ENCODE measurements around the gene LRRC47. TPM values are rescaled to one million over a fixed set of nuclear protein-coding genes. Genes with fewer than 3 reads are reported as not detected.

Gene LRRC47
- total and polyA plus RNA-seq, 5 experiments from 2014 or later = 23.9 to 52.6 (median 34.9) TPM

DNA sequence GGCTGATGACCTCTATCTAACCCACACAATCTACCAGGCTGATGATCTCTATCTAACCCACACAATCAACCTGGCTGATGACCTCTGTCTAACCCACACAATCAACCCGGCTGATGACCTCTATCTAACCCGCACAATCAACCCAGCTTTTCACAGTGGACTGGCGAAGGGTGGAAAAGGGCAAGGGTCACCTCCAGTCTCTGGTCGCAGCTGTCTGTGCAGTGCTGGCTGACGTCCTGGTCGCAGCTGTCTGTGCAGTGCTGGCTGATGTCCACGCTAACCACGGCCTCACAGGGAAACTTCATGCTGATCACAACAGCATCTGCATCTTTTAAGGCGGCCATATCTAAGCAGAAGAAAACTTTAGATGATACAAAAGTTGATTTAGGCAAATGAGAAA, 56.3 kb downstream of the LRRC47 start:
- ATAC-seq (no peak), DNase-seq (no peak)
- Mint-ChIP-seq H3K4me3 (no peak overlapping the region), H3K4me1 (peaks cover 7 to 18% (median 9%) of the 10 kb centered on the region in 4 donors), H3K27ac (no peak overlapping the region), H3K9me3 (peaks cover 0 to under 1% (median 0%) of the 10 kb centered on the region in 9 donors), H3K36me3 (peaks cover 0 to 33% (median 12%) of the 10 kb centered on the region in 3 donors), H3K27me3 (no peaks in the 10 kb centered on the region)
- POLR2A ChIA-PET = no interaction called here

- POLR2A ChIA-PET = no interaction called here
- peaks cover 0 to 11% (median 6%) of the 10 kb centered on the region in 4 donors for H3K4me1 Mint-ChIP-seq
- peaks cover 0 to 30% (median 11%) of the 10 kb centered on the region in 3 donors for H3K36me3 Mint-ChIP-seq
- H3K27ac Mint-ChIP-seq = no peak overlapping the region
- H3K27me3 Mint-ChIP-seq = no peaks in the 10 kb centered on the region
- no peak for DNase-seq
- ATAC-seq = no peak
- no peak overlapping the region for H3K4me3 Mint-ChIP-seq
- no peaks in the 10 kb centered on the region for H3K9me3 Mint-ChIP-seq
These were observed 57.4 kb downstream of the LRRC47 start for GRCh38 chr1:3738943-3739342.

GRCh38 chr1:3736708-3737107, 59.6 kb downstream of the LRRC47 start:
- H3K36me3 Mint-ChIP-seq = peaks cover 0 to 15% (median 11%) of the 10 kb centered on the region in 3 donors
- POLR2A ChIA-PET = no interaction called here
- DNase-seq = no peak
- no peaks in the 10 kb centered on the region for H3K27me3 Mint-ChIP-seq
- no peaks in the 10 kb centered on the region for H3K9me3 Mint-ChIP-seq
- peaks cover 0 to 2% (median under 1%) of the 10 kb centered on the region in 4 donors for H3K4me1 Mint-ChIP-seq
- H3K27ac Mint-ChIP-seq = no peak overlapping the region
- no peak for ATAC-seq
- H3K4me3 Mint-ChIP-seq = no peak overlapping the region

GRCh38 chr1:3736131-3736561, 60.2 kb downstream of the LRRC47 start:
- H3K27ac Mint-ChIP-seq = peak overlapping the region in 1 of 10 donors; percentile 65
- POLR2A ChIA-PET = no interaction called here
- H3K36me3 Mint-ChIP-seq = peaks cover 0 to 11% (median 11%) of the 10 kb centered on the region in 3 donors
- peak overlapping the region in 1 of 10 donors; percentile 7 for H3K4me3 Mint-ChIP-seq
- H3K9me3 Mint-ChIP-seq = no peaks in the 10 kb centered on the region
- no peaks in the 10 kb centered on the region for H3K27me3 Mint-ChIP-seq
- no peaks in the 10 kb centered on the region for H3K4me1 Mint-ChIP-seq
- DNase-seq (no peak), ATAC-seq (no peak)

DNA sequence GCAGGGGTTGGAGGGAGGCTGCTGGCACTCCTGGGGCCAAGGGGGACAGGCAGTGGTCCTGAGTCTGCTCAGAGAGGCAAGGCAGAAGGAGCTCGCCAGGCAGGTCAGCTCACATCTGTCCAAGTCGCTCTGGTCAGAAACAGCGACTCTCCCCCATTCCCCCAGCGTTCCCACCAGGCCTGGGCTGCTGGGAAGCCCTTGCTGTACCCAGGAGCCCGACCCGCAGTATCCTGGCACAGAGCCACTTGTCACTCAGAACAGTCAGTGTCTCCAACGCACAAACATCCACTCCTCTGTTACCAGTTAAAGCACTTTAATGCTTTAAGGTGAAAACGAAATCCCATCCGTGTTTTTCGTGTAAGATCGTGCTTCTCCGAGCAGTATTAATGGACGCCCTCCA, 60.6 kb downstream of the LRRC47 start:
- POLR2A ChIA-PET = no interaction called here
- peak overlapping the region in 1 of 10 donors; percentile 7 for H3K4me3 Mint-ChIP-seq
- peaks cover 0 to 2% (median 0%) of the 10 kb centered on the region in 5 donors for H3K27me3 Mint-ChIP-seq
- H3K9me3 Mint-ChIP-seq = no peaks in the 10 kb centered on the region
- no peak for ATAC-seq
- no peaks in the 10 kb centered on the region for H3K4me1 Mint-ChIP-seq
- peak overlapping the region in 1 of 10 donors; percentile 65 for H3K27ac Mint-ChIP-seq
- peaks cover 0 to 11% (median 9%) of the 10 kb centered on the region in 3 donors for H3K36me3 Mint-ChIP-seq
- no peak for DNase-seq

DNA sequence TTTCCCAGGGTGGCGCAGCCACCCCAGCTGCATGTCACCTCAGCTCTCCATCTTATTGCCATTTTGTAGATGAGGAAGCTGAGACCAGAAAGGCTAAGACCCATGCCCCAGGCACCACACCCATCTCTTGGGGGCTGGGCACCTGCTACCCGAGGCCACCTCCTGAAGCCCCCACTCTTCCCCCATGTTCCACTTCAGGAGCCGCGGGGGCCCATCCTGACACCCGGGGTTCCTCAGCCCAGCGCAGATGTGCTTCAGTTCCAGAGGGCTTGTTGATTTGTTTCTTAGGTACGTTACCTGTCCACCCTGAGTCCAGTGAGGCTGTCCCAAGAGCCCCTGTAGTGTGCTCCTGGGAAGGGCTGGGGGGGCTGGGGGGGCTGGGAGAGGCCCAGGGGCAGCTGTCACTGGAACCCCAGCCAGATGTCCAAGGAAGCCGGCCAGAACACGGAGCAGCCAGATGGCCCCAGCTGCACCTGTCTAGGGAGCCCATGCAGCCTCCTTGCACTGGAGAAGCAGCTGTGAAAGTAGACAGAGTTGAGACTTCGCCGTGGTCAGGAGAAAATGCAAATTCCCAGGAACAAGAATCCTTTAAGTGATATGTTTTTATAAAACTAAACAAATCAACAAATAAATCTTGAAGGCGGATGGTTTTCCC, 61.1 kb downstream of the LRRC47 start:
- Mint-ChIP-seq H3K27me3 (peaks cover 0 to 2% (median 0%) of the 10 kb centered on the region in 5 donors), H3K4me3 (no peak overlapping the region), H3K27ac (no peak overlapping the region), H3K36me3 (peaks cover 0 to 11% (median 8%) of the 10 kb centered on the region in 3 donors), H3K9me3 (no peaks in the 10 kb centered on the region), H3K4me1 (no peaks in the 10 kb centered on the region)
- ATAC-seq (no peak), DNase-seq (no peak)
- POLR2A ChIA-PET = no interaction called here

DNA sequence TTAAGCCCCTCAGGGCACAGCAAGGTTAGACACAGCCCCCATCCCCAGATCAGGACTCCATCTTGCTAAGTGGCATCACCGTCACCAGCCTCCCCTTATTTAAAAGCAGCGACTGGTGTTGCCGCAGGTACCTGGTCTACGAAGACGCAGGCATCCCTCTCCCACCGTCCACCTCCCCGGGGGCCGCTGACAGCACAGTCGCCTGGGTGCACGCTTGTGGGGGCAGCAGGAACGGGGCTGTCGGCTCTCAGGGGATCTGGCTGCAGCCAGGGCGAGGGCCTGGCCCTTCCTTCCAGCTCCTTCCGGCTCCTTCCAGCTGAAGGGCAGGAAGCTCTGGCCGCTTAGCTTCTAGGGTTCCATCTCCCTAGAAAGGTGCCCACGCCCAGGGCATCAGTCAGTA, 61.7 kb downstream of the LRRC47 start:
- H3K36me3 Mint-ChIP-seq = peaks cover 0 to 11% (median 8%) of the 10 kb centered on the region in 3 donors
- H3K27ac Mint-ChIP-seq = no peak overlapping the region
- POLR2A ChIA-PET = no interaction called here
- no peak overlapping the region for H3K4me3 Mint-ChIP-seq
- DNase-seq = no peak
- H3K4me1 Mint-ChIP-seq = no peaks in the 10 kb centered on the region
- ATAC-seq = no peak
- H3K27me3 Mint-ChIP-seq = peaks cover 0 to 2% (median 0%) of the 10 kb centered on the region in 5 donors
- no peaks in the 10 kb centered on the region for H3K9me3 Mint-ChIP-seq

- Mint-ChIP-seq H3K27me3 (peaks cover 0 to 4% (median 1%) of the 10 kb centered on the region in 5 donors), H3K27ac (peak overlapping the region in 1 of 10 donors; percentile 5), H3K9me3 (no peaks in the 10 kb centered on the region), H3K36me3 (peaks cover 0 to 11% (median 8%) of the 10 kb centered on the region in 3 donors), H3K4me1 (no peaks in the 10 kb centered on the region), H3K4me3 (no peak overlapping the region)
- DNase-seq (no peak), ATAC-seq (no peak)
- POLR2A ChIA-PET = no interaction called here
These were observed 62.3 kb downstream of the LRRC47 start for GRCh38 chr1:3733883-3734589.

DNA sequence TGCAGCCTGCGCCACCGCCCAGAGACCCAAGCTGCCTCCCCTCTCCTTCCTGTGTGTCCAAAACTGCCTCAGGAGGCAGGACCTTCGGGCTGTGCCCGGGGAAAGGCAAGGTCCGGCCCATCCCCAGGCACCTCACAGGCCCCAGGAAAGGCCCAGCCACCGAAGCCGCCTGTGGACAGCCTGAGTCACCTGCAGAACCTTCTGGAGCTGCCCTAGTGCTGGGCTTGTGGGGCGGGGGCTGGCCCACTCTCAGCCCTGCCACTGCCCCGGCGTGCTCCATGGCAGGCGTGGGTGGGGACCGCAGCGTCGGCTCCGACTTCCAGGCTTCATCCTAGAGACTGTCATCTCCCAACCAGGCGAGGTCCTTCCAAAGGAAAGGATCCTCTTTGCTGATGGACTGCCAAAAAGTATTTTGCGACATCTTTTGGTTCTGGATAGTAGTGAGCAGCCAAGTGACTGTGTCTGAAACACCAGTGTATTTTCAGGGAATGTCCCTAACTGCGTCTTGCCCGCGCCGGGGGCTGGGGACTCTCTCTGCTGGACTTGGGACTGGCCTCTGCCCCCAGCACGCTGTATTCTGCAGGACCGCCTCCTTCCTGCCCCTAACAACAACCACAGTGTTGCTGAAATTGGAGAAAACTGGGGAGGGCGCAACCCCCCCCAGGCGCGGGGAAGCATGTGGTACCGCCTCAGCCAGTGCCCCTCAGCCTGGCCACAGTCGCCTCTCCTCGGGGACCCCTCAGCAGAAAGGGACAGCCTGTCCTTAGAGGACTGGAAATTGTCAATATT, 63.0 kb downstream of the LRRC47 start:
- DNase-seq = no peak
- no peak overlapping the region for H3K27ac Mint-ChIP-seq
- H3K4me3 Mint-ChIP-seq = no peak overlapping the region
- POLR2A ChIA-PET = no interaction called here
- ATAC-seq = no peak
- peaks cover 0 to 2% (median 0%) of the 10 kb centered on the region in 9 donors for H3K9me3 Mint-ChIP-seq
- peaks cover 2 to 12% (median 6%) of the 10 kb centered on the region in 5 donors for H3K27me3 Mint-ChIP-seq
- H3K4me1 Mint-ChIP-seq = no peaks in the 10 kb centered on the region
- peaks cover 0 to 11% (median 8%) of the 10 kb centered on the region in 3 donors for H3K36me3 Mint-ChIP-seq

- Mint-ChIP-seq H3K27ac (peak overlapping the region in 1 of 10 donors; percentile 41), H3K9me3 (peaks cover 0 to 2% (median 0%) of the 10 kb centered on the region in 9 donors), H3K27me3 (peaks cover 2 to 15% (median 6%) of the 10 kb centered on the region in 5 donors), H3K4me3 (no peak overlapping the region), H3K36me3 (peaks cover 0 to 11% (median 8%) of the 10 kb centered on the region in 3 donors), H3K4me1 (no peaks in the 10 kb centered on the region)
- POLR2A ChIA-PET = no interaction called here
- ATAC-seq (no peak), DNase-seq (no peak)
These were observed 63.7 kb downstream of the LRRC47 start for GRCh38 chr1:3732434-3733093.

- ATAC-seq = no peak
- no peak for DNase-seq
- H3K27ac Mint-ChIP-seq = no peak overlapping the region
- H3K9me3 Mint-ChIP-seq = peaks cover 0 to 2% (median 0%) of the 10 kb centered on the region in 9 donors
- H3K4me3 Mint-ChIP-seq = no peak overlapping the region
- peaks cover 2 to 19% (median 8%) of the 10 kb centered on the region in 5 donors for H3K27me3 Mint-ChIP-seq
- H3K36me3 Mint-ChIP-seq = peaks cover 0 to 11% (median under 1%) of the 10 kb centered on the region in 3 donors
- POLR2A ChIA-PET = no interaction called here
- H3K4me1 Mint-ChIP-seq = no peaks in the 10 kb centered on the region
These were observed 64.5 kb downstream of the LRRC47 start for GRCh38 chr1:3731583-3732433.

All from naive thymus-derived CD8-positive, alpha-beta T cell (primary cell).